IMR-90 (cell line): ENCODE data around the gene DENND6A. TPM values are rescaled to one million over a fixed set of nuclear protein-coding genes. Genes with fewer than 3 reads are reported as not detected.

ENCODE experiments used
- ATAC-seq: fragments of 200-7000 bp; cut with Tn5 transposase; 2 replicates; pipeline ENCODE4 v1.9.1; 2020; ENCODE audit warnings: low read depth, mild to moderate bottlenecking, moderate library complexity
- BruUV-seq: library from RNA; stranded (reverse); fragments of 400-500 nt; replicated peaks from 2 replicates; lab custom pipeline; 2021; lab: Mats Ljungman, UMichigan
- CTCF ChIA-PET: fragments of 300-600 bp; formaldehyde crosslinking; extraction: SDS; loops from one replicate; lab custom pipeline; 2021; ENCODE audit warnings: antibody characterized with exemption; lab: Yijun Ruan, JAX
- POLR2A ChIA-PET: fragments of 300-600 bp; sonication (Branson Sonifier 250); formaldehyde crosslinking; loops from one replicate; lab custom pipeline; 2022; ENCODE audit warnings: antibody characterized with exemption; ENCODE audit not compliant: unreplicated experiment; lab: Charles Lee
- DNase-seq: peaks from one replicate; pipeline ENCODE4 v3.0.0; 2013
- H2AFZ ChIP-seq: replicated peaks from 2 replicates; pipeline ENCODE3; 2013; ENCODE audit warnings: low read length, mild to moderate bottlenecking; ENCODE audit not compliant: poor library complexity
- H2AK5ac ChIP-seq: 2 replicates; pipeline ENCODE4 v1.6.1; 2013; ENCODE audit warnings: low read depth, low read length, inconsistent platforms
- H2AK9ac ChIP-seq: replicated peaks from 2 replicates; pipeline ENCODE3; 2013; ENCODE audit warnings: mild to moderate bottlenecking, low read depth, low read length, moderate library complexity; ENCODE audit not compliant: poor library complexity
- H2BK120ac ChIP-seq: 2 replicates; pipeline ENCODE4 v1.6.1; 2013; ENCODE audit warnings: low read depth, low read length, inconsistent platforms
- H2BK15ac ChIP-seq: 3 replicates; pipeline ENCODE4 v1.6.1; 2013; ENCODE audit warnings: low read depth, low read length, inconsistent platforms
- H2BK20ac ChIP-seq: 2 replicates; pipeline ENCODE4 v1.6.1; 2013; ENCODE audit warnings: low read depth, mild to moderate bottlenecking, inconsistent platforms, low read length, moderate library complexity
- H2BK5ac ChIP-seq: 2 replicates; pipeline ENCODE4 v1.6.1; 2013; ENCODE audit warnings: mild to moderate bottlenecking, low read depth, low read length, inconsistent platforms; ENCODE audit not compliant: poor library complexity, severe bottlenecking
- H3K14ac ChIP-seq: replicated peaks from 2 replicates; pipeline ENCODE4 v1.6.1; 2013; ENCODE audit warnings: low read depth, low read length, inconsistent platforms
- H3K18ac ChIP-seq: 2 replicates; pipeline ENCODE4 v1.6.1; 2013; ENCODE audit warnings: low read depth, low read length, control low read depth
- H3K23ac ChIP-seq: 2 replicates; pipeline ENCODE4 v1.6.1; 2013; ENCODE audit warnings: low read depth, low read length, inconsistent platforms
- H3K27ac ChIP-seq: 2 replicates; pipeline ENCODE4 v1.5.1; 2013; ENCODE audit warnings: mild to moderate bottlenecking, control low read depth, low read length; ENCODE audit not compliant: insufficient read depth
- H3K27me3 ChIP-seq: 2 replicates; pipeline ENCODE4 v1.6.1; 2013; ENCODE audit warnings: low read length; ENCODE audit not compliant: control insufficient read depth, insufficient read depth
- H3K36me3 ChIP-seq: 2 replicates; pipeline ENCODE4 v1.6.1; 2013; ENCODE audit warnings: low read length, mixed read lengths; ENCODE audit not compliant: control insufficient read depth, insufficient read depth
- H3K4ac ChIP-seq: 2 replicates; pipeline ENCODE4 v1.6.1; 2013; ENCODE audit warnings: low read depth, low read length, inconsistent platforms
- H3K4me1 ChIP-seq: 2 replicates; pipeline ENCODE4 v1.6.1; 2013; ENCODE audit warnings: low read length, mixed read lengths; ENCODE audit not compliant: control insufficient read depth, insufficient read depth
- H3K4me2 ChIP-seq: 2 replicates; pipeline ENCODE4 v1.6.1; 2013; ENCODE audit warnings: low read depth, mild to moderate bottlenecking, control low read depth, low read length, moderate library complexity
- H3K4me3 ChIP-seq: 2 replicates; pipeline ENCODE4 v1.5.1; 2013; ENCODE audit warnings: low read depth, mild to moderate bottlenecking, control low read depth, low read length, moderate library complexity; ENCODE audit not compliant: insufficient read depth
- H3K56ac ChIP-seq: 2 replicates; pipeline ENCODE4 v1.6.1; 2013; ENCODE audit warnings: low read length, inconsistent platforms; ENCODE audit not compliant: insufficient read depth; ENCODE audit errors: extremely low read depth
- H3K79me1 ChIP-seq, 2 experiments: 2 replicates each; pipeline ENCODE4 v1.6.1; 2013; ENCODE audit warnings: low read length in 2 of 2, inconsistent platforms in 1 of 2, low read depth in 1 of 2
- H3K9ac ChIP-seq: 2 replicates; pipeline ENCODE4 v1.6.1; 2013; ENCODE audit warnings: low read depth, low read length, control low read depth
- H3K9me1 ChIP-seq: 2 replicates; pipeline ENCODE4 v1.6.1; 2013; ENCODE audit warnings: low read length, inconsistent platforms; ENCODE audit not compliant: insufficient read depth
- H3K9me3 ChIP-seq: 2 replicates; pipeline ENCODE4 v1.6.1; 2013; ENCODE audit warnings: low read length; ENCODE audit not compliant: control insufficient read depth, insufficient read depth
- H4K20me1 ChIP-seq: 2 replicates; pipeline ENCODE4 v1.6.1; 2013; ENCODE audit warnings: low read length, inconsistent platforms; ENCODE audit not compliant: insufficient read depth
- H4K5ac ChIP-seq: 2 replicates; pipeline ENCODE4 v1.6.1; 2013; ENCODE audit warnings: mild to moderate bottlenecking, low read depth, low read length, control low read depth
- H4K8ac ChIP-seq, 2 experiments: 2 replicates each; pipeline ENCODE4 v1.6.1; 2013; ENCODE audit warnings: low read depth in 2 of 2, low read length in 2 of 2, control low read depth in 1 of 2, inconsistent platforms in 1 of 2
- H4K91ac ChIP-seq: 2 replicates; pipeline ENCODE4 v1.6.1; 2013; ENCODE audit warnings: low read depth, low read length, inconsistent platforms; ENCODE audit not compliant: insufficient read depth
- BHLHE40 ChIP-seq: fragments of 150-350 bp; IDR thresholded peaks from 2 replicates; pipeline ENCODE4 v1.6.1; 2016; ENCODE audit warnings: mild to moderate bottlenecking, low read depth, low read length
- CEBPB ChIP-seq: IDR thresholded peaks from 2 replicates; pipeline ENCODE4 v1.6.1; 2012; ENCODE audit warnings: low read depth, low read length, improper control_type of control experiment
- CHD1 ChIP-seq: IDR thresholded peaks from 2 replicates; pipeline ENCODE4 v1.6.1; 2012; ENCODE audit warnings: low read depth, low read length, improper control_type of control experiment
- CTCF ChIP-seq: conservative IDR thresholded peaks from 2 replicates; pipeline ENCODE4 v1.5.1; 2012; ENCODE audit warnings: mild to moderate bottlenecking, low read depth, low read length, improper control_type of control experiment
- ELK1 ChIP-seq: fragments of 150-350 bp; IDR thresholded peaks from 2 replicates; pipeline ENCODE4 v1.6.1; 2016; ENCODE audit warnings: low read depth, mild to moderate bottlenecking, low read length, moderate library complexity, borderline replicate concordance
- FOS ChIP-seq: fragments of 150-350 bp; IDR thresholded peaks from 2 replicates; pipeline ENCODE4 v1.6.1; 2016; ENCODE audit warnings: low read depth, low read length
- MAFK ChIP-seq: IDR thresholded peaks from 2 replicates; pipeline ENCODE4 v1.6.1; 2012; ENCODE audit warnings: low read depth, low read length, improper control_type of control experiment
- MAZ ChIP-seq: IDR thresholded peaks from 2 replicates; pipeline ENCODE4 v1.6.1; 2012; ENCODE audit warnings: low read depth, mild to moderate bottlenecking, low read length, improper control_type of control experiment, moderate library complexity, borderline replicate concordance
- MXI1 ChIP-seq: IDR thresholded peaks from 2 replicates; pipeline ENCODE4 v1.6.1; 2012; ENCODE audit warnings: low read depth, mild to moderate bottlenecking, low read length, moderate library complexity, borderline replicate concordance
- NFE2L2 ChIP-seq: fragments of 150-350 bp; IDR thresholded peaks from 2 replicates; pipeline ENCODE4 v1.6.1; 2016; ENCODE audit warnings: low read depth, mild to moderate bottlenecking, low read length
- POLR2A ChIP-seq: IDR thresholded peaks from 2 replicates; pipeline ENCODE4 v1.6.1; 2012; ENCODE audit warnings: mild to moderate bottlenecking, low read depth, low read length
- RAD21 ChIP-seq: IDR thresholded peaks from 2 replicates; pipeline ENCODE4 v1.6.1; 2012; ENCODE audit warnings: low read length, improper control_type of control experiment
- RCOR1 ChIP-seq: IDR thresholded peaks from 2 replicates; pipeline ENCODE4 v1.6.1; 2012; ENCODE audit warnings: mild to moderate bottlenecking, low read length, improper control_type of control experiment; ENCODE audit not compliant: insufficient replicate concordance
- RFX5 ChIP-seq: IDR thresholded peaks from 2 replicates; pipeline ENCODE4 v1.8.0; 2012; ENCODE audit warnings: low read depth, mild to moderate bottlenecking, low read length, moderate library complexity
- SMC3 ChIP-seq: fragments of 150-350 bp; IDR thresholded peaks from 2 replicates; pipeline ENCODE4 v1.6.1; 2016; ENCODE audit warnings: low read depth, mild to moderate bottlenecking, antibody characterized with exemption, low read length, moderate library complexity
- USF2 ChIP-seq: fragments of 150-350 bp; IDR thresholded peaks from 2 replicates; pipeline ENCODE4 v1.6.1; 2017; ENCODE audit warnings: mild to moderate bottlenecking, antibody characterized with exemption, low read length, low read depth
- WGBS, 2 experiments: methylation state at CpG; one replicate each; pipeline versions ENCODE4 v1.1.5 to v1.1.7; 2013; ENCODE audit warnings: missing lambda C conversion rate in 2 of 2; ENCODE audit not compliant: insufficient read length in 1 of 2; ENCODE audit errors: extremely low coverage in 2 of 2; 5-methylcytosine and 5-hydroxymethylcytosine counted together
- dilution Hi-C: fragments of 300-500 bp; cut with HindIII; formaldehyde crosslinking; loops from one replicate; pipeline ENCODE4 v1.14.3; 2018; ENCODE audit warnings: low sequenced_read_pairs; ENCODE audit not compliant: unreplicated experiment
- in situ Hi-C: fragments of 300-500 bp; cut with MboI; formaldehyde crosslinking; loops from 3 replicates; pipeline ENCODE4 v1.14.3; 2019; ENCODE audit warnings: low sequenced_read_pairs, inconsistent platforms, mixed read lengths
- intact Hi-C: fragments of 100-400 bp; cut with micrococcal nuclease; formaldehyde crosslinking; loops from 2 replicates; pipeline ENCODE4 v1.10.0; 2022
- polyA plus RNA-seq, 3 experiments: library from polyadenylated mRNA; depleted of rRNA; stranded (reverse); fragments of >200 nt; gene quantifications; 2 replicates each; pipeline ENCODE4 v1.2.3, GENCODE V29; 2012; ENCODE audit warnings: low replicate concordance in 1 of 3
- total RNA-seq: library from RNA; depleted of rRNA; stranded (reverse); fragments of >200 nt; gene quantifications from 2 replicates; pipeline ENCODE4 v1.2.3, GENCODE V29; 2012

The DENND6A gene
- total and polyA plus RNA-seq, 2 of the 4 experiments (the other 2 are of a cell fraction) = 3.8 to 9.0 TPM

- no peak overlapping the region for H3K18ac ChIP-seq
- dilution Hi-C loops = no loop called here
- peaks cover 8% of the 10 kb centered on the region for H3K9me1 ChIP-seq
- no peak overlapping the region for H2AFZ ChIP-seq
- H4K5ac ChIP-seq = no peak overlapping the region
- H3K4ac ChIP-seq = no peak overlapping the region
- H3K56ac ChIP-seq = no peak overlapping the region
- no peaks in the 10 kb centered on the region for H3K27me3 ChIP-seq
- H2AK9ac ChIP-seq = no peak overlapping the region
- H3K36me3 ChIP-seq = peaks cover 3% of the 10 kb centered on the region
- H4K8ac ChIP-seq = no peak overlapping the region
- DNase-seq (no peak), ATAC-seq (no peak)
- in situ Hi-C loops = no loop called here
- no peak overlapping the region for H3K4me2 ChIP-seq
- H4K91ac ChIP-seq = no peak overlapping the region
- no peak overlapping the region for H2BK20ac ChIP-seq
- 71% methylated on average over 1 of the region's 2 CpGs; no CpG with 5 or more reads in 1 of the 2 experiments for WGBS, 2 experiments
- no peaks in the 10 kb centered on the region for H3K9me3 ChIP-seq
- TF ChIP-seq SMC3 = no peak
- no peak for TF ChIP-seq RAD21
- no peak for TF ChIP-seq RCOR1
- no peak for TF ChIP-seq CTCF
- no peak for TF ChIP-seq CHD1
- TF ChIP-seq USF2 = no peak
- no peak for TF ChIP-seq RFX5
- TF ChIP-seq ELK1 = no peak
- TF ChIP-seq MAZ = no peak
- no peak for TF ChIP-seq POLR2A
- no peak for TF ChIP-seq FOS
- no peak for TF ChIP-seq MXI1
- no peak for TF ChIP-seq CEBPB
- no peak for TF ChIP-seq MAFK
- no peak for TF ChIP-seq NFE2L2
- TF ChIP-seq BHLHE40 = no peak
- no TSS peak for BruUV-seq
- H3K27ac ChIP-seq = no peak overlapping the region
- ChIA-PET CTCF (interaction anchor here (0.7 kb wide), 1 partner anchor 164 kb away, joined by 4 read pairs; no protein-coding TSS in a partner anchor), POLR2A (no interaction called here)
- no peak overlapping the region for H3K9ac ChIP-seq
- no peak overlapping the region for H2BK120ac ChIP-seq
- no peak overlapping the region for H3K14ac ChIP-seq
- H3K23ac ChIP-seq = no peak overlapping the region
- no peak overlapping the region for H2BK15ac ChIP-seq
- H3K4me3 ChIP-seq = no peak overlapping the region
- no peak overlapping the region for H2AK5ac ChIP-seq
- peaks cover 30% of the 10 kb centered on the region for H4K20me1 ChIP-seq
- H3K79me1 ChIP-seq = peaks cover 28 to 55% of the 10 kb centered on the region in 2 experiments
- intact Hi-C loops = no loop called here
- no peaks in the 10 kb centered on the region for H3K4me1 ChIP-seq
- H2BK5ac ChIP-seq = no peak overlapping the region
Observed at GRCh38 chr3:57683286-57683685, 9.6 kb downstream of the DENND6A start.
